ENCODE measurements around the gene PAK5.

GRCh38 chr20:9686866-9687265, 152.0 kb downstream of the PAK5 start:
- TF ChIP-seq EZH2 (optimal IDR thresholded peaks at IDR 0.05; ENCODE audit: low read depth, low read length) (no peak), CTCF (IDR thresholded peaks at IDR 0.05; ENCODE audit: low read length) (no peak), EZH2phosphoT487 (IDR thresholded peaks at IDR 0.05; ENCODE audit: low read length) (no peak)
